Measurements from ENCODE around the gene SCAANT1.

SCAANT1 gene

GRCh38 chr3:63950698-63951097, 38.5 kb upstream of the SCAANT1 start:
- Histone ChIP-seq H3K36me3 (ENCODE audit: control insufficient read depth, low read length) (peaks cover 29% of the 10 kb centered on the region), H3K79me2 (ENCODE audit: control insufficient read depth, low read length) (peaks cover 19% of the 10 kb centered on the region), H3K4me2 (ENCODE audit: low read length) (no peak overlapping the region)

GRCh38 chr3:63949005-63949404, 36.8 kb upstream of the SCAANT1 start:
- Histone ChIP-seq H3K79me2 (ENCODE audit: control insufficient read depth, low read length) (peaks cover 29% of the 10 kb centered on the region), H3K4me2 (ENCODE audit: low read length) (no peak overlapping the region), H3K9me3 (ENCODE audit: control insufficient read depth, insufficient read depth, low read length) (no peaks in the 10 kb centered on the region), H3K36me3 (ENCODE audit: control insufficient read depth, low read length) (peaks cover 29% of the 10 kb centered on the region), H3F3A (ENCODE audit: control insufficient read depth, insufficient read depth) (no peaks in the 10 kb centered on the region), H3K9me2 (replicated peaks; ENCODE audit: control insufficient read depth, low read length) (no peaks in the 10 kb centered on the region), H3K27ac (ENCODE audit: low read depth, low read length) (no peak overlapping the region), H4K20me1 (ENCODE audit: control insufficient read depth, insufficient read depth, low read depth, low read length) (no peaks in the 10 kb centered on the region), H3K27me3 (ENCODE audit: control insufficient read depth, low read length) (no peaks in the 10 kb centered on the region), H3K4me3 (ENCODE audit: low read length) (no peak overlapping the region), H3K4me1 (ENCODE audit: control insufficient read depth, low read length) (no peaks in the 10 kb centered on the region)
- TF ChIP-seq EZH2phosphoT487 (IDR thresholded peaks at IDR 0.05; ENCODE audit: borderline replicate concordance, low read length) (no peak), CTCF (IDR thresholded peaks at IDR 0.05; ENCODE audit: low read depth, low read length, poor library complexity, severe bottlenecking) (no peak)

More at GRCh38 chr3:63950698-63951097, 38.5 kb upstream of the SCAANT1 start:
- TF ChIP-seq CTCF (IDR thresholded peaks at IDR 0.05; ENCODE audit: low read depth, low read length, poor library complexity, severe bottlenecking) (no peak), EZH2phosphoT487 (IDR thresholded peaks at IDR 0.05; ENCODE audit: borderline replicate concordance, low read length) (no peak)
- H4K20me1 ChIP-seq (ENCODE audit: control insufficient read depth, insufficient read depth, low read depth, low read length), result no peaks in the 10 kb centered on the region
- no peaks in the 10 kb centered on the region for H3K4me1 ChIP-seq (ENCODE audit: control insufficient read depth, low read length)
- no peaks in the 10 kb centered on the region for H3K9me3 ChIP-seq (ENCODE audit: control insufficient read depth, insufficient read depth, low read length)
- no peaks in the 10 kb centered on the region for H3K27me3 ChIP-seq (ENCODE audit: control insufficient read depth, low read length)
- no peak overlapping the region for H3K27ac ChIP-seq (ENCODE audit: low read depth, low read length)
- H3K9me2 ChIP-seq (replicated peaks; ENCODE audit: control insufficient read depth, low read length), result no peaks in the 10 kb centered on the region
- H3K4me3 ChIP-seq (ENCODE audit: low read length), result no peak overlapping the region
- no peaks in the 10 kb centered on the region for H3F3A ChIP-seq (ENCODE audit: control insufficient read depth, insufficient read depth)

- Histone ChIP-seq H3K9me2 (replicated peaks; ENCODE audit: control insufficient read depth, low read length) (no peaks in the 10 kb centered on the region), H3K79me2 (ENCODE audit: control insufficient read depth, low read length) (peaks cover 41% of the 10 kb centered on the region), H3K4me3 (ENCODE audit: low read length) (no peak overlapping the region), H3K27me3 (ENCODE audit: control insufficient read depth, low read length) (no peaks in the 10 kb centered on the region), H4K20me1 (ENCODE audit: control insufficient read depth, insufficient read depth, low read depth, low read length) (0 out of 2 replicates have a peak, but pooled peaks cover under 1% of the 10 kb centered on the region), H3K36me3 (ENCODE audit: control insufficient read depth, low read length) (peaks cover 27% of the 10 kb centered on the region), H3F3A (ENCODE audit: control insufficient read depth, insufficient read depth) (no peaks in the 10 kb centered on the region), H3K4me1 (ENCODE audit: control insufficient read depth, low read length) (no peaks in the 10 kb centered on the region), H3K9me3 (ENCODE audit: control insufficient read depth, insufficient read depth, low read length) (no peaks in the 10 kb centered on the region), H3K4me2 (ENCODE audit: low read length) (no peak overlapping the region), H3K27ac (ENCODE audit: low read depth, low read length) (no peak overlapping the region)
- TF ChIP-seq EZH2phosphoT487 (IDR thresholded peaks at IDR 0.05; ENCODE audit: borderline replicate concordance, low read length) (no peak), CTCF (IDR thresholded peaks at IDR 0.05; ENCODE audit: low read depth, low read length, poor library complexity, severe bottlenecking) (no peak)
Observed at GRCh38 chr3:63947594-63947993, 35.4 kb upstream of the SCAANT1 start.

Measured in DOHH2 (cell line).